NOMO-1 treated with DMSO at 0.1 percent for 48 hours (cell line): ENCODE data around the gene IQGAP1.
"Not testable (repeated sequence)": the region's sequence is repeated elsewhere in the genome, so short reads cannot be mapped to it uniquely, and the experiment has no call there.

Source experiments
- DNase-seq: peaks from one replicate; lab custom pipeline; 2025; ENCODE audit not compliant: unreplicated experiment; lab: John Stamatoyannopoulos, UW

The IQGAP1 gene

DNA sequence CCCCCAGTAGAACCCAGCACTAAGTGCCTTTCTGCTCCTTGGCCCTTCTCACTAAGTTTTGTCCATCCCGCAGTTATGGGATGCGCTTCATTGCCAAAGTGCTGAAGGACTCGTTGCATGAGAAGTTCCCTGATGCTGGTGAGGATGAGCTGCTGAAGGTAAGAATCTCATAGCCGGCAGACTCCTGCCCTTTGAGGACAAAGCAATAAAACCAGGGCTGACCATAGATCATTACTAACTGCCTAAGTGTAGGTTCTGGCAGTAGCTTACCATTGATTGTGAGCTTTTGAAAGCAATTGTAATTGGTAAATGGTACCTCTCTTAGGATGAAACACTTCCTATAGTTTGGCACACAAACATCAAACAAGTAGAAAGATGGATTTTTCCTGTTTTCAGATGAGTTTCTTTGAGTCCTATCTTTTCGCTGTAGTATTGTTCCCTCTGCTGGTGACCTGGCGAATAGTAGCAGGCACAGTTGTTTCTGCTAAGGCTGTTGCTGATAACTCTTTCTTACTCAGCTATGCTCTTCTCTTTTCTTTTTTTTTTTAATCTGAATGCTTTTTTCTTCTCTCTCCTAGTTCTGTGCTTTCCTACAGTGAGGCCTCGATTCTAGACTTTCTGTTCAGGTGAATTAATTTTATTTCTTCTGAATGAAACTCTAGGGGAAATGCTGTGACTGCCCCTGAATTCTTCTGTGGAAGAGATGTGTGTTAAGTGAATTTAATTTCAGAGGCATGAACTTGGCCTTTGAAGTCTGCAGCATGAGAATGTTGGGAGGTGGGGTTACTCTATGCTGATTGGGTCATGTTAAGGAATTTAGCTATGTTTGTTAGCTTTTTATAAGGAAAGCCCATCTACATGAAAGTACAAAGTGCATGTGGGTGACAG is 94.3 kb downstream of the IQGAP1 start:
- DNase-seq: peak; percentile 17

DNA sequence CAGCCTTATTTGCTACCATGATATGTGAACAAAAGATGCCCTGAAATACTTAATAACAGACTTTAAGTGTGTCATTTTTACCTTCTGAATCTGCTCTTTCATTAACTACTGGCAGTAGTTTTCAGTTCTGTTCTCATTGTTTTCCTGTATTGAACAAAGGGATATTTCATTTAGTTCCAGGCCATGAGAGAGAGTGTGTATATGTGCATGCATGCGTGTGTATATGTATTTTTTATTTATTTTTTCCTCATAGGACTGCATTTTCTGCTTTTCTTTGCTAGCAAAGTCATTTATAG is 94.9 kb downstream of the IQGAP1 start:
- no peak for DNase-seq

DNA sequence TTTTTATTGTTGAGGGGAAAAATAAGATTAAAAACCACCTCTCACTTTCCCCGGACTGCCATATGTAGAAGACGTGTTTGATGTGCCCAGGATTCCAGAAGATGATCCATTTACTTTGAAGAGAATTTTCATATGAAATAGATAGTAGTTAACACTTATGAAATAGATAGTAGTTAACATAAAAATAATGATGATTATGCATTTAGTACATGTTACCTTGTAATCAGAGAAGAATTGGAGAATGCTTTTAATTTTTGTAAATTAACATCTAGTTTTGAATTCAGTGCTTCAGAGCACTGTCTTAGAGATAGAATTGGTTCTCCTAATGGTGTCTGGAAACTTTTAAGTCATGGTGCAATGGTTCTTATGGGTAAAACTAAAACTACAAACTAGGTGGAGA is 95.6 kb downstream of the IQGAP1 start:
- DNase-seq: no peak

DNA sequence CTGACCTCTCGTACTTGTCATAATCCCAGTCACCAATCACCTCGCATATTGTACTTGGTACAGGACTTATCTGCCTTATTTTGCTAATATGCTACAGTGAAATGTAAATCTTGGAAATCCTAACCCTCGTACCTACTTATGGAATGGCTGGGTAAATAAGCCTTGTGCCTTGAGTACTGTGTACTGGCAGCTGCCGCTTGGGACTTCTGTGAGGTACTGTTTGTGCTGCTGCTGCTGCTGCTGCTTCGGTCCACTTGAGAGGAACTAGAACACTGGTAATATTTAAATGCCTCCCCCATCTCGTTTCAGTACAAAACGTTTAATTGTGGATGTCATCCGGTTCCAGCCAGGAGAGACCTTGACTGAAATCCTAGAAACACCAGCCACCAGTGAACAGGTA is 99.1 kb downstream of the IQGAP1 start:
- no peak for DNase-seq

DNA sequence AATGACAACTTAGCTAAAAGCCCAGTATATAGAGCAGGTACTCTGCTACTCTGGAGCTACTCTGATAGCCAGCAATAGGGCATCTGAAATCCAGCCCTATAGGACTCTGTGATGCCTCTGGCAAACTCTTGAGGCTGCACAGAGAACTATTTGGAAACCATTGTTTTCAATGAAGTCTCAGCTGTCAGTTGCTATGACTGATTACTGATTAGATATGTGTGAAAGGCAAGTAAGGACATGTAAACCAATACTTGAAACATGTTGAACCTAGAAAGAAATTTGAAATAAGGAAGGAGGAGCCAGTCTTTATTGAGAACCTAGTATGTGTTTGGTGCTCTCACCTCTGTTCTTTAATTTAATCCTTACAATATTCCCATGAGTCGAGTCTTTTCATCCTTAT is 101.5 kb downstream of the IQGAP1 start:
- no peak for DNase-seq

DNA sequence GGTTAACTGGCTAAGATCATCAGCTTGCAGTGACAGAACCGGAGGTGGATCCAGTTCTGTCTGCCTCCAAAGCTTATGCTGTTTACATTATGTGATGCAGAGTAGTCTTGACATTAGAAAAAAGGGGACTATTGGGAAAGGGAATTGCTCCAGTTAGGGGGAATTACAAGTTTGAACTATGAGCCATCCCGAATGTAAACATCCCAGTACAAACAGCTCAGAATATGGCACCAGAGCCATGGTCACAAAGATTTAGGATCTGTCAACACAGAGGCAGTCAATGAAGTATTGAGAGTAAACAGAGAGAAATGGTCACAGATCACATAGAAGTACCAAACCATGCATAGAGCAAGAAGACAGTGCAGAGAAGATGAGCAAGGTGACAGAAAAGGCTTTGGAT is 101.9 kb downstream of the IQGAP1 start:
- DNase-seq: no peak

DNA sequence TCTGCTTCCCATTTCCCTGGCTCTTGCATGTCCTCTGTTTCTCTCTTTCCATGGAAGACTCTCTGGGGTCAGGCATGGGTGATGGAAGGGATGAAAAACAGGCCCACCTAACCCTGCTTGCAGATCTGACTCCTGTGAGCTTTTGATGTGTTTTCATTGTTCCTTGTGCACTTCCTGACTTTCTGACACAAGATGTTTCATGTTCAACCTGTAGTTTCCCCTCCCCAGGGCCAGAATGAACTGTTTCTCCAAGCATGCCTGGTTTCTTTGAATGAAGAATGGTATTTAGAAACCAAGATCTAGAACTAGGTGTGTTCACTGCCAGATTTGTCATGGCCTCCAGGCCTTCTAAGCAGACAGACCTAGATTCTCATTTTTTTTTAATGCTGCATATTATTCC is 105.6 kb downstream of the IQGAP1 start:
- no peak for DNase-seq

DNA sequence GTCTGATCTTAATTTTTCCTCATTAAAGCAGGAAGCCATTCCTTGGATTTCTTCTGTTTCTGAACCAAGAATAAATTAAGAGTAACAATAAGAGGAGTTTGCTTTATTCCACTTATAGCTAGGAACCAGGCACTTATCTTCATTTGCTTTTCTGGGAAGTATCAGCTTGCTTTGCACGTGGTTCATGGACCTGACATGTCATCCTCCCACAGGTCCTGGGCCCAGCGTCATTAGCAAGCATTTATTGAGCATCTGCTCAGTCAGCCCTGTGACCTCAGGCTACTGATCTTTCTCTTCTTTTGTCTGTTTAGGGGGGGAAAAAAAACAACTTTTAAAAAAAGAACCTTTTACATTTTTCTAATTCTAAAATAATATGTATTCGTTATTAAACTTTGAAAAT is 107.0 kb downstream of the IQGAP1 start:
- no peak for DNase-seq

DNA sequence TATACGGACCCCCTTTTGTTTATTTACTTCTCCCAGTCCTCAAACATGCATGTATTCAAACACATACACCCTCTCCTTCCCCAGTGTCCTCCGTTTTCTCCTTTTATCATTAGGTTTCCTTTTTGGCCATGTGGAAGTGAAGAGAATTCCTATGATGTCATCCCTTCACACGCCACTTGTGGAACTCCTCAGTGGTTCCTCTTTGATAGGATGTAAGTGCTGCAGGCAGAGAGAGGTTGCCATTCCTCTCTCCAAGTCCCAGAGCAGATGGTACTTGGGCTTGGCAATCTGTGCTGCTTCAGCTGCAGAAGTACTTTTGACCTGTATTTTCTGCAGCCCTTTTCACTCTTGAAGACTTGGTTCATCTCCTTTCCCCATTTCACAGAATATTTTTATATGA is 108.7 kb downstream of the IQGAP1 start:
- no peak for DNase-seq

DNA sequence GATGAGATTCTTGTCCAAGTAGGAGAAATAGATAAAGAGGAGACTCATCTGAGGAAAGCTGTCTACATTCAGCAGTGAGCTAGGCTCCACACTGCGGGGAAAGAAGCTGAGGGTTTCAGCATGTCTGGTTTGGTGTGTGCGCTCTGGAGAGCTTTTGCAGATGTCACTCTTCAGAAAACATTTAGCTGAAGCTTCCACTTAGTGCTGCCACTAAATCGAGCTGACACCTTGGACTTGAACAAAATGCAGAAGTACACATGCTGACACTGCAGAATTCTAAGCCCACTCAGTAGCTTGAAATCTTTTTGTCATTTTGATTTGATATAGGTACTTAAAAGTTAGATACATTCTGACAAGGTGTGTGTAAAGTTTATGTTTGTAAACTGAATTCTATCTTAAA is 109.3 kb downstream of the IQGAP1 start:
- no peak for DNase-seq

DNA sequence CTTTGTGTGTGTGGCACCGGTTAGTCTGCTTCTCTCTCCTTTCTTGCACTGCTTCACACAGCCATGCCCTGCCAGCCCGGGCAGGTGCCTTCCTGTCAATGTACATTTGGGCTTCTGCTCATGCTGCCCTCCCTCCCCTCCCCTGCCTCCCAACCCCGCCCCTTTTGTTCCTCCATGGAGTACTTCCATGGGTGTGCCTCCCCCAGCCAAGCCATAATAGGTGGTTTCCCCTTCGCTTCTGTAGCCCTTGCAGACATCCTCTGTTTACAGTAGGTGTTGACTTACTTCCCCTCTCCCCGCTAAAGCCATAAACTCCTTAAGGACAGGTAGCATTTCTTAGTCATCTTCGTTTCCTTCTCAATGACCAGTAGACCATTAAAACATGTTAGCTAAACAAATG is 109.9 kb downstream of the IQGAP1 start:
- no peak for DNase-seq

DNA sequence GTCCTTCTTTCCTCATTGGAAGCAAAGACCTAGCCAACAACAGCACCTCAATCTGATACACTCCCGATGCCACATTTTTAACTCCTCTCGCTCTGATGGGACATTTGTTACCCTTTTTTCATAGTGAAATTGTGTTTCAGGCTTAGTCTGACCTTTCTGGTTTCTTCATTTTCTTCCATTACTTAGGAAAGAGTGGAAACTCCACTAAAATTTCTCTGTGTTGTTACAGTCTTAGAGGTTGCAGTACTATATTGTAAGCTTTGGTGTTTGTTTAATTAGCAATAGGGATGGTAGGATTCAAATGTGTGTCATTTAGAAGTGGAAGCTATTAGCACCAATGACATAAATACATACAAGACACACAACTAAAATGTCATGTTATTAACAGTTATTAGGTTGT is 112.1 kb downstream of the IQGAP1 start:
- no peak for DNase-seq

DNA sequence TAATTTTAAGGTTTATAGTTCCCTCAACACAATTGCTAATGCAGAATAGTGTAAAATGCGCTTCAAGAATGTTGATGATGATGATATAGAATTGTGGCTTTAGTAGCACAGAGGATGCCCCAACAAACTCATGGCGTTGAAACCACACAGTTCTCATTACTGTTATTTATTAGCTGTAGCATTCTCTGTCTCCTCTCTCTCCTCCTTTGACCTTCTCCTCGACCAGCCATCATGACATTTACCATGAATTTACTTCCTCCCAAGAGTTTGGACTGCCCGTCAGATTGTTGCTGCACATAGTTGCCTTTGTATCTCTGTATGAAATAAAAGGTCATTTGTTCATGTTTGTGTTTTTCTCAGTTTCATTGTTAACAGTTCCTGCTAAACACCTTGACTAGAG is 113.9 kb downstream of the IQGAP1 start:
- no peak for DNase-seq

DNA sequence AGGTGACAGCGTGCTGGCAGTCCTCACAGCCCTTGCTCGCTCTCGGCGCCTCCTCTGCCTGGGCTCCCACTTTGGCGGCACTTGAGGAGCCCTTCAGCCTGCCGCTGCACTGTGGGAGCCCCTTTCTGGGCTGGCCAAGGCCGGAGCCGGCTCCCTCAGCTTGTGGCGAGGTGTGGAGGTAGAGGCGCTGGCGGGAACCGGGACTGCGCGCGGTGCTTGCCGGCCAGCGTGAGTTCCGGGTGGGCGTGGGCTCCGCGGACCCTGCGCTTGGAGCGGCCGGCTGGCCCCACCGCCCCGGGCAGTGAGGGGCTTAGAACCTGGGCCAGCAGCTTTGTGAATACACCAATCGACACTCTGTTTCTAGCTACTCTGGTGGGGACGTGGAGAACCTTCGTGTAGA is 122.7 kb downstream of the IQGAP1 start:
- not testable (repeated sequence) for DNase-seq

DNA sequence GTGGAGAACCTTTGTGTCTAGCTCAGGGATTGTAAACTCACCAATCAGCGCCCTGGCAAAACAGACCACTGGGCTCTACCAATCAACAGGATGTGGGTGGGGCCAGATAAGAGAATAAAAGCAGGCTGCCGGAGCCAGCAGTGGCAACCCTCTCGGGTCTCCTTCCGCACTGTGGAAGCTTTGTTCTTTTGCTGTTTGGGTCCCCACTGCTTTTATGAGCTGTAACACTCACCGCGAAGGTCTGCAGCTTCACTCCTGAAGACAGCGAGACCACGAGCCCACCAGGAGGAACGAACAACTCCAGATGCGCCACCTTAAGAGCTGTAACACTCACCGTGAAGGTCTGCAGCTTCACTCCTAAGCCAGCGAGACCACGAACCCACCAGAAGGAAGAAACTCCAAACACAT is 123.2 kb downstream of the IQGAP1 start:
- DNase-seq: not testable (repeated sequence)

DNA sequence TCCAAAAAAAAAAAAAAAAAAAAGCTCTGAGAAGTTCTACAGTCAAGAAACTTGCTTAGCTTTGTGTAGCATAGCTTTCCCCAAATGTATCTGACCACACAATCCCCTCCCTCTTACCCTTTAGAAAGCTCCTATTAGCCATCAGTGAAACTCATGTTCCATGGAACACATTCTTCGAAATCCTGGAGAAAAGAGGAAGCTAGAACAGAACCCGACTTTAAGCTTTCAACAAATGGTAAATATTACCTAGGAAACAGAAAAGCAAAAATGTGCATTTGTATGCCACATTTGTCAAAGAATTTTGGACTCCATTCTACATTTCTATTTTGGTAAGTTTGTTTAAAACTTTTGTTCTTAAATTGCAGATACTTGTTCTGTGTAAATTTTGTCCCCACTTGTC is 124.2 kb downstream of the IQGAP1 start:
- DNase-seq: no peak

DNA sequence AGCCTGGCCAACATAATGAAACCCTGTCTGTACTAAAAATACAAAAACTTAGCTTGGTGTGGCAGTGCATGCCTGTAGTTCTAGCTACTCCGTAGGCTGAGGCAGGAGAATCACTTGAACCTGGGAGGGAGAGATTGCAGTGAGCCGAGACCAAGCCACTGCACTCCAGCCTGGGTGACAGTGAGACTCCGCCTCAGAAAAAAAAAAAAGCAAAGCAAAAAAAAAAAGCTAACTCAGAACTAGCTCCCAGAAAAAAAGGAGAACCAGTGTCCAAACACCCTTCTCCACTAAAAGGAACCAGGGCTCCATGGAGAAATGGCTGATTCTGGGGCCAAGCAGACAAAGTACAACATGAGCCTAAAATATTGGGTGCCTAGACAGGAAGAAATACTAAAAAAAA is 124.9 kb downstream of the IQGAP1 start:
- DNase-seq: no peak

DNA sequence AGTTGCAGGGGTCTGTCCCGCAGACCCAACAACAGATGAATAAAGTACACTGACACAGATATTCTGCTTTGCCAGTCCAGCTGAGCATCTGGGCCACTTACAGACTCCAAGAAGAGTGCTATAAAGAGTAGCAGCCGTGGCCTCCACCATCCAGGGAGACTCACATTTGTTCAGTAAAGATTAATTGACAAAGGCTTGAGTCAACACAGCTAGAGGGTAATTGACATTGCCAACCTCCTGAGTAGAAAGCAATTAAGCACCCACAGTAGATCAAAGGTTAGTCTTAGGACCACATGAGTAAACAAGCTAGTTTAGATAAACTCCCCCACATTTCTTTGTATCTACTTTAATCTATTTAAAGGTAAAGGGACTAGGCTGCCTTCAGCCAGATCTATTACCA is 125.4 kb downstream of the IQGAP1 start:
- no peak for DNase-seq

DNA sequence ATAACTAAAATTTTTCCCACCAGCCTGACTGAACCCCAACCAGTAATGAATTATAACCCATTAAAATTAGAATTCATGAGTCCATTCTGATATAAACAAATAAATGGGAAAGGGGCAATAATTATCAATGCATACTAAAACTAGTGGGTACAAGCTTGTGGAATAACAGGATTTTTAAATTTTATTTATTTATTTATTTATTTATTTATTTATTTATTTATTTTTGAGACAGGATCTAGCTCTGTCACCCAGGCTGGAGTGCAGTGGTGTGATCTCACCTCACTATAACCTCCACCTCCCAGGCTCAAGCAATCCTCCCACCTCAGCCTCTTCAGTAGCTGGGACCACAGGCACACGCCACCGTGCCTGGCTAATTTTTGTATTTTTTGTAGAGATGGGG is 125.9 kb downstream of the IQGAP1 start:
- not testable (repeated sequence) for DNase-seq

DNA sequence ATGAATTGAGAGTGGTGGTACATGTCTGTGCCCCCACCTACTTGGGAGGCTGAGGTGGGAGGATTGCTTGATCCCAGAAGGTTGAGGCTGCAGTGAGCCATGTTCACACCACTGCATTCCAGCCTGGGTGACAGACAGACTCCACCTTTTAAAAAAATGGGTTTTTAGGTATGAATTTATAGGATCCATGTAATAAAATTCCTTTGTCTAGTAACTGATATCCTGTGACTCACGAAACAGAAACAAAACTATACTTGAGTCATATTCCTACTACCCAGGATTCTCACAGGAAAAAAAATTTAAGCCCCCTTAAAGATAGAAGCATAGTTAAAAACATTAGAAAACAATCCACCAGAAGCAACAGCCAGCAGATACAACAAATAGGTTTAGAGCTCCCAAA is 131.6 kb downstream of the IQGAP1 start:
- no peak for DNase-seq

DNA sequence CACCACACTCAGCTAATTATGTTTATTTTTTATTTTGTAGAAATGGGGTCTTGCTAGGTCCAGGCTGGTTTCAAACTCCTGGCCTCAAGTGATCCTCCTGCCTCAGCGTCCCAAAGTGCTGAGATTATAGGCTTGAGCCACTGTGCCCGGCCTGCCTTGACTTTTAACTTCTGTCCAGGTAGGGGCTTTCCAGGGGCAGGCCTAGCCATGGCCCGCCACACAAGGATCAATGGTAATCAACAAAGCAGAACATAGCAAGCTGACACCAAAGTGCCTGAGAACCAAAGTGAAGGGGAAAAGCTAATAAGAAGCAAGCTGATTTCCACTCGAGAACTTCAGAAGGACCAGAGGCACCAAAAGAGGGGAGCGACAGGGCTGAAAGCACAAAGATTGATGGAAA is 132.3 kb downstream of the IQGAP1 start:
- DNase-seq: no peak

DNA sequence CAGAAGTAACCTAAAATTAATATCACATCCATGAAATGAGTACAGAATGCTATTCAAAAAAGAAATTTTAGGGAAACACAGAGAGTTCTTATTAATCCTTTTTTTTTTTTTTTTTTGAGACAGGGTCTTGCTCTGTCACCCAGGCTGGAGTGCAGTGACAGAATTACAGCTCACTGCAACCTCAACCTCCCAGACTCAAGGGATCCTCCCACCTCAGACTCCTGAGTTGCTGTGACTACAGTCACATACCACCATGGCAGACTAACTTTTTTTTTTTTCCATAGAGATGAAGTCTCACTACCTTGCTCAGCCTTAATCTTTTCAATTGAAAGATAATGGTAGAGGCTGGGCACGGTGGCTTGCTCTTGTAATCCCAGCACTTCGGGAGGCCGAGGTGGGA is 135.3 kb downstream of the IQGAP1 start:
- no peak for DNase-seq

DNA sequence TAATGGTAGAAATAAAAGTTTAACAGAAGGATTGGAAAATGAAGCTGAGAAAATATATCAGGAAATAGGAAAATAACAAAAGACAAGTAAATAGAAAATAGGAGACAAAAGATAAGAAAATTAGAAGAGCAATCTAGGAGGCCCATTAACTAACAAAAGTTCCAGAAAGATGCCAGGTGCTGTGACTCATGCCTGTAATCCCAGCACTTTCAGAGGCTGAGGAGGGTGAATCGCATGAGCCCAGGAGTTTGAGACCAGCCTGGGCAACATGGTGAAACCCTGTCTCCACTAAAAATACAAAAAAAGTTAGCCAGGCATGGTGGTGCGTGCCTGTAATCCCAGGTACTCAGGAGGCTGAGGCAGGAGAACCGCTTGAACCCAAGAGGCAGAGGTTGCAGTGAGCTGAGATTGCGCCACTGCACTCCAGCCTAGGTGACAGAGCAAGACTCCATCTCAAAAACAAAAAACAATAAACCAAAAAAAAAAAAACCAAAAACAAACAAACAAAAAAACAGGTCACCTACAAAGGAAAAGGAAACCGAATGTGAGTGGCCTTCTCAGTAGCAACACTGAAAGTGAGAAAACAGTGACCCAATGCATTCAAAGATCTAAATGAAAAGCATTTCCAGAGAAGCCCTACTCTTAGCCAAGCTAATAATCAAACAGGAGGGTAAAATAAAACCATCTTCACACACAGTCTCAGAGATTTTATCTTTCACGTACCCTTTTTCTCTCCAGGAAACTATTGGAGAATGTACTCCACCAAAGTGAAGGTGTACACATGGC is 136.2 kb downstream of the IQGAP1 start:
- DNase-seq: not testable (repeated sequence)
